Activated B cell treated with CpG ODN at 0.5 μM for 24 hours (primary cell): ENCODE data around the gene TNFAIP8L1. TPM values are rescaled to one million over a fixed set of nuclear protein-coding genes. Genes with fewer than 3 reads are reported as not detected.
"Not testable (repeated sequence)": the region's sequence is repeated elsewhere in the genome, so short reads cannot be mapped to it uniquely, and the experiment has no call there.

Experiments used
- ATAC-seq: fragments of 200-7000 bp; cut with Tn5 transposase; one replicate; pipeline ENCODE4 v1.10.0; 2021; ENCODE audit warnings: low read depth, mild to moderate bottlenecking, moderate library complexity
- CTCF ChIA-PET: fragments of 350-600 bp; sonication (Branson Sonifier 250); formaldehyde crosslinking; loops from one replicate; lab custom pipeline; 2021; ENCODE audit warnings: antibody characterized with exemption; lab: Charles Lee
- POLR2A ChIA-PET: fragments of 350-600 bp; sonication (Branson Sonifier 250); formaldehyde crosslinking; loops from one replicate; lab custom pipeline; 2021; ENCODE audit warnings: antibody characterized with exemption; lab: Charles Lee
- DNase-seq: peaks from one replicate; pipeline ENCODE4 v3.0.0; 2022
- H3K27ac Mint-ChIP-seq: one replicate; pipeline ENCODE4 v1.8.0; 2020; ENCODE audit warnings: mixed read lengths
- H3K27me3 Mint-ChIP-seq: one replicate; pipeline ENCODE4 v1.8.0; 2021; ENCODE audit warnings: mixed read lengths
- H3K36me3 Mint-ChIP-seq: one replicate; pipeline ENCODE4 v1.8.0; 2021; ENCODE audit warnings: low read depth, mixed read lengths
- H3K4me1 Mint-ChIP-seq: one replicate; pipeline ENCODE4 v1.8.0; 2021; ENCODE audit warnings: mixed read lengths
- H3K4me3 Mint-ChIP-seq: one replicate; pipeline ENCODE4 v1.8.0; 2020; ENCODE audit warnings: mild to moderate bottlenecking, mixed read lengths
- H3K9me3 Mint-ChIP-seq: one replicate; pipeline ENCODE4 v1.8.0; 2020; ENCODE audit warnings: mixed read lengths
- intact Hi-C: fragments of 100-400 bp; cut with micrococcal nuclease; formaldehyde crosslinking; loops from one replicate; pipeline ENCODE4 v1.15.1; 2024
- total RNA-seq: library from RNA; stranded (reverse); gene quantifications from 2 replicates; pipeline ENCODE4 v1.2.3, GENCODE V29; 2022
- TF ChIP-seq, protein P1 (sequence below): fragments of 200-600 bp; IDR thresholded peaks from one replicate; pipeline ENCODE4 v1.8.0; 2022; ENCODE audit warnings: antibody characterized with exemption, mild to moderate bottlenecking

TNFAIP8L1 gene
- total RNA-seq, 1 donor from 2014 or later, result 15.5 TPM

- Mint-ChIP-seq H3K27me3 (no peaks in the 10 kb centered on the region), H3K27ac (no peak overlapping the region), H3K36me3 (peaks cover 50% of the 10 kb centered on the region), H3K4me1 (no peaks in the 10 kb centered on the region), H3K9me3 (no peaks in the 10 kb centered on the region), H3K4me3 (no peak overlapping the region)
- TF ChIP-seq, protein P1, sequence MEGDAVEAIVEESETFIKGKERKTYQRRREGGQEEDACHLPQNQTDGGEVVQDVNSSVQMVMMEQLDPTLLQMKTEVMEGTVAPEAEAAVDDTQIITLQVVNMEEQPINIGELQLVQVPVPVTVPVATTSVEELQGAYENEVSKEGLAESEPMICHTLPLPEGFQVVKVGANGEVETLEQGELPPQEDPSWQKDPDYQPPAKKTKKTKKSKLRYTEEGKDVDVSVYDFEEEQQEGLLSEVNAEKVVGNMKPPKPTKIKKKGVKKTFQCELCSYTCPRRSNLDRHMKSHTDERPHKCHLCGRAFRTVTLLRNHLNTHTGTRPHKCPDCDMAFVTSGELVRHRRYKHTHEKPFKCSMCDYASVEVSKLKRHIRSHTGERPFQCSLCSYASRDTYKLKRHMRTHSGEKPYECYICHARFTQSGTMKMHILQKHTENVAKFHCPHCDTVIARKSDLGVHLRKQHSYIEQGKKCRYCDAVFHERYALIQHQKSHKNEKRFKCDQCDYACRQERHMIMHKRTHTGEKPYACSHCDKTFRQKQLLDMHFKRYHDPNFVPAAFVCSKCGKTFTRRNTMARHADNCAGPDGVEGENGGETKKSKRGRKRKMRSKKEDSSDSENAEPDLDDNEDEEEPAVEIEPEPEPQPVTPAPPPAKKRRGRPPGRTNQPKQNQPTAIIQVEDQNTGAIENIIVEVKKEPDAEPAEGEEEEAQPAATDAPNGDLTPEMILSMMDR, result no peak
- ChIA-PET CTCF (interaction anchor here (0.7 kb wide), 1 partner anchor 41 kb away, joined by 3 read pairs; no protein-coding TSS in a partner anchor), POLR2A (no interaction called here)
- DNase-seq, result no peak
- intact Hi-C loops, result no loop called here
- no peak for ATAC-seq
Measured at GRCh38 chr19:4676955-4677731, 37.8 kb downstream of the TNFAIP8L1 start.

DNA sequence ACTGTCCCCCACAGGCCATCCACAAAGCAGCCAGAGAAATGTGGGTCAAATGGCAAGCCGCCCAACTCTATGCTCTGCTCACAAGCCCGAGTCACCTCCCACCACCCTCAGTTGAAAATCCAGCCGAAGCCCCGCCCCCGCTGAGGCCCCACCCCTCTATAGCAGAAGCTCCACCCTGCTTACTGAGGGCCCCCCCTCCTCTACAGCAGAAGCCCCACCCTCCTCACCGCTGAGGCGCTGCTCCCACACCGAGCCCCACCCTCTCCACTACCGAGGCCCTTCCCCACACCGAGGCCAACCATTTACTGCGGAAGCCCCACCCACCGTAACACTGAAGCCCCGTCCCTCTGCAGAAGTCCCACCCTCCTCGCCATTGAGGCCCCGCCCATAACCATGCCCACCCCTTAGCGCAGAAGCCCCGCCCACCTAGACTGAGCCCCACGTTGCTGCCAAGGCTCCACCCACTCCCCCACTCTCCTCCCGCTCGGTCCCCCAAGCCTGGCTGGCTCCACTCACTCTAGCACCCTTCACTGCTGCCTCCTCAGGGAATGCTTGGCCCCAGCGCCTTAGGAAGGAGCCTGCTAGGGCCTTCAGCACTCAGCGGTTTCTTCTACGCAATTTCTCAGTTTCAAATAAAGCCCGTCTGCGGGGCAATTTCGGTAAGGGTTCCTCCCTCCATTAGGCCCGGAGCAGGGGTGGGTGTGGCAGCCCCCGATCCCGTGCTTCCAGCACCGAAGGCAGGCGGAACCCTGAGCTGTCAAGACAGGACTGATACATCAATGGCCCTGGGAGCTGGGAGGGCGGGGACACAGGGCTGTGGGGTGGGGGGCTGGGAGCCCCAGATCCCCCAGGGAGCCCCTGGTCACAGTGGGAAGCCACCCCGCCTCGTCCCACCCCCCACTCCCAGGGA is 39.8 kb downstream of the TNFAIP8L1 start:
- no peak overlapping the region for H3K27ac Mint-ChIP-seq

GRCh38 chr19:4680021-4680420 is 40.7 kb downstream of the TNFAIP8L1 start:
- CTCF ChIA-PET, H3K27me3 Mint-ChIP-seq, H3K4me3 Mint-ChIP-seq, DNase-seq, H3K27ac Mint-ChIP-seq, H3K4me1 Mint-ChIP-seq, ATAC-seq, intact Hi-C loops, H3K9me3 Mint-ChIP-seq: not testable (repeated sequence)
- peaks cover 63% of the 10 kb centered on the region for H3K36me3 Mint-ChIP-seq
- POLR2A ChIA-PET, result interaction anchor here (0.6 kb wide), 1 partner anchor 249 kb away, joined by 4 read pairs; no protein-coding TSS in a partner anchor

More for the DNA sequence above, 39.8 kb downstream of the TNFAIP8L1 start:
- TF ChIP-seq, protein P1, result no peak
- Mint-ChIP-seq H3K9me3 (no peaks in the 10 kb centered on the region), H3K27me3 (no peaks in the 10 kb centered on the region), H3K4me1 (no peaks in the 10 kb centered on the region), H3K36me3 (peaks cover 60% of the 10 kb centered on the region), H3K4me3 (no peak overlapping the region)
- ATAC-seq (peak; percentile 59), DNase-seq (no peak)
- intact Hi-C loops, result no loop called here
- POLR2A ChIA-PET, result no interaction called here
- CTCF ChIA-PET, result no interaction called here

GRCh38 chr19:4682417-4683200 is 43.3 kb downstream of the TNFAIP8L1 start:
- Mint-ChIP-seq H3K36me3 (peaks cover 68% of the 10 kb centered on the region), H3K4me3 (no peak overlapping the region), H3K27ac (no peak overlapping the region), H3K27me3 (no peaks in the 10 kb centered on the region), H3K4me1 (no peaks in the 10 kb centered on the region), H3K9me3 (no peaks in the 10 kb centered on the region)
- intact Hi-C loops, result no loop called here
- POLR2A ChIA-PET, result interaction anchor here (0.7 kb wide), 1 partner anchor 1819 kb away, joined by 9 read pairs; no protein-coding TSS in a partner anchor
- no peak for DNase-seq
- CTCF ChIA-PET, result no interaction called here
- no peak for ATAC-seq
- TF ChIP-seq, protein P1, result no peak

- intact Hi-C loops, result no loop called here
- peaks cover 63% of the 10 kb centered on the region for H3K36me3 Mint-ChIP-seq
- ChIA-PET CTCF (no interaction called here), POLR2A (no interaction called here)
- no peak overlapping the region for H3K4me3 Mint-ChIP-seq
- ATAC-seq (no peak), DNase-seq (no peak)
- H3K27ac Mint-ChIP-seq, result no peak overlapping the region
- H3K27me3 Mint-ChIP-seq, result no peaks in the 10 kb centered on the region
- TF ChIP-seq, protein P1, result no peak
- no peaks in the 10 kb centered on the region for H3K4me1 Mint-ChIP-seq
- H3K9me3 Mint-ChIP-seq, result no peaks in the 10 kb centered on the region
Measured at GRCh38 chr19:4684312-4685095, 45.2 kb downstream of the TNFAIP8L1 start.
